ENCODE measurements around the gene TRPM3.

DNA sequence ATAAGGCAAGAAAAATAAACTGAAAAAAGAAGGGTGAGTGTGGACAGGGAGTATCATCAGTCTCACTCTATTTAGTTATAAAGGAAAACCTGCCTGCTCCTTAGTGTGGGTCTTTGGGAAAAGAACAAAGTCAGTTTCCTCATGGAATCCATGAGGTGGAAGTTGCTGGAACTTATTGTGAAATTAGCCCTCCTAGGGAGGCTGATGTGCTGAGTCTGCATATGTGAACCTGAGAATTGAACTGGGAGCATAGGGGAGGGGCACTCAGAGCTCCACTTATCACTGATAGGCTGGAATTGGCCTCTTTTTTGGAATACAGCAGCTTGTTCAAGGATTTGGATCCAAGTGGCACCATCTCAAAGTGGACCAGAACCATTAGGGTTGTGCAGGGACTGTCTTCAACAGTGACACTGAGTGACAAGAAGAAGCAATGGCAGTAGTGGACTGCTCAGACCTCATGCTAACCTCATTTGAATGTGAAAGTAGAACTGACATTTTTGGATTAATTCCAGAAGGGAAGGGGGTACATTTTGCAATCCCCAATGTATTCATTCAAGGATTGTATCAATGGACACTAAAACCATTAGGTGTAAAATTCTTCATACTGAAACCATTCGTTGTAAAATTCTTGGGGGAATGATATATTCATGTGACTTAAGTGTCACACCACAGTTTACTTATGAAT is 603.4 kb downstream of the TRPM3 start:
- TF ChIP-seq POLR2A (IDR thresholded peaks at IDR 0.05) = no peak
- TF ChIP-seq, protein P1, sequence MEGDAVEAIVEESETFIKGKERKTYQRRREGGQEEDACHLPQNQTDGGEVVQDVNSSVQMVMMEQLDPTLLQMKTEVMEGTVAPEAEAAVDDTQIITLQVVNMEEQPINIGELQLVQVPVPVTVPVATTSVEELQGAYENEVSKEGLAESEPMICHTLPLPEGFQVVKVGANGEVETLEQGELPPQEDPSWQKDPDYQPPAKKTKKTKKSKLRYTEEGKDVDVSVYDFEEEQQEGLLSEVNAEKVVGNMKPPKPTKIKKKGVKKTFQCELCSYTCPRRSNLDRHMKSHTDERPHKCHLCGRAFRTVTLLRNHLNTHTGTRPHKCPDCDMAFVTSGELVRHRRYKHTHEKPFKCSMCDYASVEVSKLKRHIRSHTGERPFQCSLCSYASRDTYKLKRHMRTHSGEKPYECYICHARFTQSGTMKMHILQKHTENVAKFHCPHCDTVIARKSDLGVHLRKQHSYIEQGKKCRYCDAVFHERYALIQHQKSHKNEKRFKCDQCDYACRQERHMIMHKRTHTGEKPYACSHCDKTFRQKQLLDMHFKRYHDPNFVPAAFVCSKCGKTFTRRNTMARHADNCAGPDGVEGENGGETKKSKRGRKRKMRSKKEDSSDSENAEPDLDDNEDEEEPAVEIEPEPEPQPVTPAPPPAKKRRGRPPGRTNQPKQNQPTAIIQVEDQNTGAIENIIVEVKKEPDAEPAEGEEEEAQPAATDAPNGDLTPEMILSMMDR (IDR thresholded peaks at IDR 0.05) = no peak
